CD4-positive, alpha-beta memory T cell (primary cell): Measurements from ENCODE around the gene LRPAP1. TPM values are rescaled to one million over a fixed set of nuclear protein-coding genes. Genes with fewer than 3 reads are reported as not detected.
"Not testable (repeated sequence)": the region's sequence is repeated elsewhere in the genome, so short reads cannot be mapped to it uniquely, and the experiment has no call there.

ENCODE experiments used
- CTCF ChIA-PET: fragments of 350-600 bp; sonication (Branson Sonifier 250); formaldehyde crosslinking; loops from one replicate; lab custom pipeline; 2021; ENCODE audit warnings: inconsistent platforms; ENCODE audit not compliant: partially characterized antibody; lab: Charles Lee
- POLR2A ChIA-PET: fragments of 350-600 bp; sonication (Branson Sonifier 250); formaldehyde crosslinking; loops from one replicate; lab custom pipeline; 2021; ENCODE audit not compliant: partially characterized antibody; lab: Charles Lee
- DNase-seq, 5 donors: peaks; one replicate each; pipeline versions ENCODE4 v3.0.0 to v3.0.0-alpha.2; 2020 to 2022; ENCODE audit warnings: mixed read lengths in 1 of 5
- H3K27ac ChIP-seq: one replicate; pipeline ENCODE4 v1.7.0; 2013; ENCODE audit warnings: low read depth, low read length
- H3K27me3 ChIP-seq: 2 replicates; pipeline ENCODE4 v1.7.0; 2013; ENCODE audit warnings: mild to moderate bottlenecking, low read length, moderate library complexity; ENCODE audit not compliant: insufficient read depth
- H3K36me3 ChIP-seq: 2 replicates; pipeline ENCODE4 v1.7.0; 2013; ENCODE audit warnings: mild to moderate bottlenecking, low read length, moderate library complexity; ENCODE audit not compliant: insufficient read depth
- H3K4me1 ChIP-seq: 2 replicates; pipeline ENCODE4 v1.7.0; 2013; ENCODE audit warnings: mild to moderate bottlenecking, low read length, moderate library complexity; ENCODE audit not compliant: insufficient read depth
- H3K4me3 ChIP-seq, 2 donors: one replicate each; pipeline ENCODE4 v1.7.0; 2013; ENCODE audit warnings: low read length in 2 of 2, mild to moderate bottlenecking in 1 of 2
- H3K9me3 ChIP-seq, 2 donors: one replicate each; pipeline ENCODE4 v1.7.0; 2013; ENCODE audit warnings: low read length in 2 of 2, control low read depth in 1 of 2; ENCODE audit not compliant: control insufficient read depth in 1 of 2
- H3K27ac Mint-ChIP-seq, 7 donors: one replicate each; pipeline ENCODE4 v1.8.0; 2020 to 2021; ENCODE audit warnings: mixed read lengths in 7 of 7, mild to moderate bottlenecking in 6 of 7, inconsistent platforms in 3 of 7, moderate library complexity in 3 of 7
- H3K27me3 Mint-ChIP-seq, 2 donors: one replicate each; pipeline ENCODE4 v1.8.0; 2020 to 2021; ENCODE audit warnings: mixed read lengths in 2 of 2
- H3K36me3 Mint-ChIP-seq, 2 donors: one replicate each; pipeline ENCODE4 v1.8.0; 2020 to 2021; ENCODE audit warnings: mixed read lengths in 2 of 2, inconsistent platforms in 1 of 2, mild to moderate bottlenecking in 1 of 2
- H3K4me1 Mint-ChIP-seq, 4 donors: one replicate each; pipeline ENCODE4 v1.8.0; 2020 to 2021; ENCODE audit warnings: mixed read lengths in 4 of 4, mild to moderate bottlenecking in 1 of 4
- H3K4me3 Mint-ChIP-seq, 8 donors: one replicate each; pipeline ENCODE4 v1.8.0; 2020 to 2021; ENCODE audit warnings: mixed read lengths in 8 of 8, mild to moderate bottlenecking in 7 of 8, moderate library complexity in 6 of 8, inconsistent platforms in 3 of 8
- H3K9me3 Mint-ChIP-seq, 8 donors: one replicate each; pipeline ENCODE4 v1.8.0; 2020 to 2021; ENCODE audit warnings: mixed read lengths in 8 of 8, mild to moderate bottlenecking in 5 of 8, inconsistent platforms in 3 of 8, moderate library complexity in 1 of 8
- intact Hi-C: fragments of 100-400 bp; cut with micrococcal nuclease; formaldehyde crosslinking; loops from one replicate; pipeline ENCODE4 v1.15.1; 2023
- polyA plus RNA-seq, 2 donors: library from polyadenylated mRNA; unstranded; fragments of 300-500 nt; fragmentation: Illumina TruSeq; gene quantifications; one replicate each; pipeline ENCODE4 v1.2.3, GENCODE V29; 2021
- total RNA-seq, 2 experiments: library from RNA; stranded (reverse); gene quantifications; one replicate each; pipeline ENCODE4 v1.2.3, GENCODE V29; 2021

The LRPAP1 gene
- total and polyA plus RNA-seq, 4 experiments from 2014 or later: 84.7 to 122 (median 91.1) TPM

GRCh38 chr4:3576533-3577207, 44.4 kb upstream of the LRPAP1 start:
- H3K27me3 ChIP-seq, intact Hi-C loops, CTCF ChIA-PET, H3K27ac ChIP-seq, H3K27ac Mint-ChIP-seq, H3K9me3 ChIP-seq, H3K4me3 Mint-ChIP-seq, H3K36me3 Mint-ChIP-seq, H3K4me1 Mint-ChIP-seq, H3K4me3 ChIP-seq, POLR2A ChIA-PET, H3K4me1 ChIP-seq, DNase-seq, H3K9me3 Mint-ChIP-seq, H3K36me3 ChIP-seq: not testable (repeated sequence)
- peaks cover 5 to 15% of the 10 kb centered on the region in 2 donors for H3K27me3 Mint-ChIP-seq

DNA sequence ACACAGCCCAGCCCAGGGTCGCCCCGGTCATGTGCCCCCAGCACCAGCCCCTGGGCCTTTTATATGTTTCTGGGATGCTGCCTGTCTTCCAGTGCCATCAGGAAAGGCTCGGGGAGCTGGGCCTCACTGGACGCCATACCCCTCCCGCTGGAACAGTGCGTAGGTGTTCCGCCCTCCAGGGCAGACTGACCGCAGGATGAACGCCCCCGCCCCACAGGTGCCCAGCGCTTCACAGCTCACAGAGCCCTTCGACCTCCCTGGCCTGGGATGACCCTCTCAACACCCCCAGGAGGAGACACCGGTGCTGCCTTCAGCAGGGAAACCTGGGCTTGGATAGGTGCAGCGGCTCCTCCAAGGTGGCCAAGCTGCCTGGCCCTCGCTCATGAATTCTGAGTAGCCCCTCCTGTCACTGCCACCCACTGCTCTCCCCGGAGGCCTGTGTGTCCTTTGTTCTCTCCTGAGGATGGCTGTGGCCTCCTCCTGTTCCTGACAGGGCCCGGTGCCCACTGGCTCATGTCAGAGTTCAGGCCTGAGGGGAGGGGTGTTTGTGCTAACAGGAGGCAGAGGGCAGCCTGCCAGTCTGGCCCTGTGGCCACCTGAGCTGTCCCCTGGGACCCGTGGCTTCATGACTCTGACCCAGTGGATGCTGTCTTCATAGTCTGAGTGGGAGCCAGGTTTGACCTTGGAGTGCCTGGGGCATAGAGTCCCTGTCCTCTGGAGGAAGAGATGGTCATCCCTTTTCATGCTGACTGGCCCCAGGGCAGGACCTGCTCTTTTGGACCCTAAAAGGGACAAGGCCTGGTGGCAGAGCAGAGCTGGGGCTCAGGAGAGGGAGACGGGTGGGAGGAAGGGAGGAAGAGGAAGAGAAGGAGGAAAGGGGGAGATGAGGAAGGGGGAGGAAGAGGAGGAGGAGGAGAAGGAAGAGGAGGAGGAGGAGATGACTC, 43.5 kb upstream of the LRPAP1 start:
- H3K9me3 ChIP-seq, POLR2A ChIA-PET, intact Hi-C loops, H3K4me1 Mint-ChIP-seq, H3K4me3 Mint-ChIP-seq, H3K4me3 ChIP-seq, DNase-seq, H3K27ac Mint-ChIP-seq, H3K9me3 Mint-ChIP-seq, H3K36me3 Mint-ChIP-seq, H3K27ac ChIP-seq, CTCF ChIA-PET, H3K27me3 ChIP-seq, H3K4me1 ChIP-seq, H3K36me3 ChIP-seq: not testable (repeated sequence)
- H3K27me3 Mint-ChIP-seq: peaks cover 7 to 15% of the 10 kb centered on the region in 2 donors

- H3K9me3 Mint-ChIP-seq, H3K4me3 ChIP-seq, H3K4me3 Mint-ChIP-seq, H3K27ac ChIP-seq, H3K36me3 ChIP-seq, H3K36me3 Mint-ChIP-seq, H3K4me1 Mint-ChIP-seq, H3K4me1 ChIP-seq, intact Hi-C loops, DNase-seq, CTCF ChIA-PET, H3K9me3 ChIP-seq, H3K27me3 ChIP-seq, H3K27ac Mint-ChIP-seq, POLR2A ChIA-PET: not testable (repeated sequence)
- peaks cover 7 to 15% of the 10 kb centered on the region in 2 donors for H3K27me3 Mint-ChIP-seq
These were observed 42.6 kb upstream of the LRPAP1 start for GRCh38 chr4:3574865-3575264.

DNA sequence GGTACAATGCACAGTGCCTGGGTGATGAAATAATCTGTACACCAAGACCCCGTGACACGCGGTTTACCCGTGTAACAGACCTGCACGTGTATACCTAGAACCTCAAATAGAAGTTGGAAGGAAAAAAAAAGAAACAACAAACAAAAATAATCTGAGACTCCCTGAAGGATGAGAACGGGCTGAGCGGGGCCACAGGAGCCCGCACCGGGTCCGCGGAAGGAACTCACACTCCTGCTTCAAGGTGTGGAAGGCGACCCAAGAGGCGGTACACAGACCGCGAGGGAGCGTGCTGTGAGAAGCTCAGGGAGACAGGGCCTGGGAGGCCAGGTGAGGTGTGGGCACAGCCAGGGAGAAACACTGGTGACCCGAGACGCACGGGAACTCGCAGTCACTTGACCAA, 42.1 kb upstream of the LRPAP1 start:
- H3K27ac Mint-ChIP-seq, H3K4me3 Mint-ChIP-seq, H3K36me3 Mint-ChIP-seq, DNase-seq, H3K27ac ChIP-seq, POLR2A ChIA-PET, H3K36me3 ChIP-seq, H3K4me3 ChIP-seq, H3K9me3 Mint-ChIP-seq, CTCF ChIA-PET, intact Hi-C loops, H3K4me1 ChIP-seq, H3K27me3 ChIP-seq, H3K9me3 ChIP-seq, H3K4me1 Mint-ChIP-seq: not testable (repeated sequence)
- H3K27me3 Mint-ChIP-seq: peaks cover 7 to 12% of the 10 kb centered on the region in 2 donors

GRCh38 chr4:3573131-3573530, 40.9 kb upstream of the LRPAP1 start:
- no peak overlapping the region for H3K4me3 Mint-ChIP-seq
- Histone ChIP-seq H3K27ac (no peak overlapping the region), H3K36me3 (no peaks in the 10 kb centered on the region), H3K9me3 (no peaks in the 10 kb centered on the region), H3K27me3 (no peaks in the 10 kb centered on the region), H3K4me3 (no peak overlapping the region), H3K4me1 (no peaks in the 10 kb centered on the region)
- no peaks in the 10 kb centered on the region for H3K4me1 Mint-ChIP-seq
- H3K9me3 Mint-ChIP-seq: no peaks in the 10 kb centered on the region
- H3K27me3 Mint-ChIP-seq: peaks cover 3 to 6% of the 10 kb centered on the region in 2 donors
- no peak for DNase-seq
- no peaks in the 10 kb centered on the region for H3K36me3 Mint-ChIP-seq
- H3K27ac Mint-ChIP-seq: no peak overlapping the region
- ChIA-PET POLR2A (no interaction called here), CTCF (no interaction called here)
- intact Hi-C loops: no loop called here

DNA sequence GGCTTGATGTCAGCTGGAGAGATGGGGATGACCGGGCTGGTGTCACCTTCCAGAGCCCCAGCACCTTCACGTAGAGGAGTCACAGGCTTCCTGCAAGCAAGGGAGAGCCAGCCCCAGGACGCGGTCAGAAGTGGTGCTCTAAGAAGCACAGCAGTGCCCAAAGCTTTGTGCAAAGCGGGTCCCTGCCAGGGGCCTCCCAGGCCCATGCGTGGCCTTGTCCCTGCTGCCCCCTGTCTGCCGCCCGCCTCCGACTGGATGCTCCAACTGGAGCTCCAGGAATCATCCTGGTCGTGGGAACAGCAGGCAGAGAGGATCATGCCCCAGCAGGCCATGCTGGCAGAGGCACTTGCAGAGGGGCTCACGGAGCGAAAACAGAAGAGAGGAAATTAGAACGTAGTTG, 40.1 kb upstream of the LRPAP1 start:
- no peaks in the 10 kb centered on the region for H3K4me1 Mint-ChIP-seq
- H3K36me3 ChIP-seq: no peaks in the 10 kb centered on the region
- no peaks in the 10 kb centered on the region for H3K36me3 Mint-ChIP-seq
- no peaks in the 10 kb centered on the region for H3K4me1 ChIP-seq
- ChIA-PET CTCF (no interaction called here), POLR2A (no interaction called here)
- intact Hi-C loops: no loop called here
- H3K4me3 ChIP-seq: no peak overlapping the region
- no peaks in the 10 kb centered on the region for H3K9me3 Mint-ChIP-seq
- H3K27me3 ChIP-seq: no peaks in the 10 kb centered on the region
- no peak overlapping the region for H3K27ac ChIP-seq
- no peaks in the 10 kb centered on the region for H3K9me3 ChIP-seq
- H3K27me3 Mint-ChIP-seq: peaks cover 2 to 3% of the 10 kb centered on the region in 2 donors
- H3K27ac Mint-ChIP-seq: no peak overlapping the region
- no peak for DNase-seq
- H3K4me3 Mint-ChIP-seq: no peak overlapping the region

DNA sequence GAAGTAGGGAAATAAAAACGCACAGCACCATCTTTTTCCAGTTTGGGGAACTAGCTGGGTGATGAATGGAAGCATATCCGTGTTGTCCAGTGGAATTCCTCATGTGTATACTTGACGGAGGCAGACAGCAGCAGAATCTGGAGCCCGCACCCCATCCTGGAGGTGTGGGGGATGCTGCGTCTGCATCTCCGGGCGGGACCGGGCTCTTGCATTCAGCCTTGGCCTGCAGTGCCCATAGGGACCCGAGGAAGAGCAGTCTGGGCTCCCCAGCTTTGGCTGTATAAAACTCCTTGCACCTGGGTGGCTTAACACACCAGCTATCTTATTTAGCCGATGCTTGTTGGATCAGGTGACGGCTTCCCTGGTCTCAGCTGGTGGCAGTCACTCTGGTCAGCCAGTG, 39.7 kb upstream of the LRPAP1 start:
- Histone ChIP-seq H3K27me3 (no peaks in the 10 kb centered on the region), H3K9me3 (no peaks in the 10 kb centered on the region), H3K4me1 (no peaks in the 10 kb centered on the region), H3K27ac (no peak overlapping the region), H3K4me3 (no peak overlapping the region), H3K36me3 (no peaks in the 10 kb centered on the region)
- CTCF ChIA-PET: no interaction called here
- H3K4me1 Mint-ChIP-seq: no peaks in the 10 kb centered on the region
- H3K36me3 Mint-ChIP-seq: no peaks in the 10 kb centered on the region
- no peaks in the 10 kb centered on the region for H3K9me3 Mint-ChIP-seq
- no peak for DNase-seq
- intact Hi-C loops: no loop called here
- POLR2A ChIA-PET: no interaction called here
- H3K4me3 Mint-ChIP-seq: no peak overlapping the region
- no peak overlapping the region for H3K27ac Mint-ChIP-seq
- H3K27me3 Mint-ChIP-seq: peaks cover 0 to 3% of the 10 kb centered on the region in 2 donors
